HG02973 (cell line): ENCODE measurements around the gene LY6G6C.
"Not testable (repeated sequence)": the region's sequence is repeated elsewhere in the genome, so short reads cannot be mapped to it uniquely, and the experiment has no call there.

Experiments used
- ATAC-seq: cut with Tn5 transposase; IDR thresholded peaks from one replicate; pipeline ENCODE4 v1.9.1; 2021; ENCODE audit warnings: moderate library complexity; ENCODE audit not compliant: unreplicated experiment

The LY6G6C gene

DNA sequence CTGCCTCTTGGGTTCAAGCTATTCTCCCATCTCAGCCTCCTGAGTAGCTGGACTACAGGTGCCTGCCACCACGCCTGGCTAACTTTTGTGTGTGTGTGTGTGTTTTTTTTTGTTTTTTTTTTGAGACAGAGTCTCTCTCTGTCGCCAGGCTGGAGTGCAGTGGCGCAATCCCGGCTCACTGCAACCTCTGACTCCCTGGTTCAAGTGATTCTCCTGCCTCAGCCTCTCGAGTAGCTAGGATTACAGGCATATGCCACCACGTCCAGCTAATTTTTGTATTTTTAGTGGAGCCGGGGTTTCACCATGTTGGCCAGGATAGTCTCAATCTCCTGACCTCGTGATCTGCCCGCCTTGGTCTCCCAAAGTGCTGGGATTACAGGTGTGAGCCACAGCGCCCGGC lies 12.4 kb downstream of the LY6G6C start:
- not testable (repeated sequence) for ATAC-seq

- no peak for ATAC-seq
These were observed 13.3 kb downstream of the LY6G6C start for GRCh38 chr6:31708224-31708623.

DNA sequence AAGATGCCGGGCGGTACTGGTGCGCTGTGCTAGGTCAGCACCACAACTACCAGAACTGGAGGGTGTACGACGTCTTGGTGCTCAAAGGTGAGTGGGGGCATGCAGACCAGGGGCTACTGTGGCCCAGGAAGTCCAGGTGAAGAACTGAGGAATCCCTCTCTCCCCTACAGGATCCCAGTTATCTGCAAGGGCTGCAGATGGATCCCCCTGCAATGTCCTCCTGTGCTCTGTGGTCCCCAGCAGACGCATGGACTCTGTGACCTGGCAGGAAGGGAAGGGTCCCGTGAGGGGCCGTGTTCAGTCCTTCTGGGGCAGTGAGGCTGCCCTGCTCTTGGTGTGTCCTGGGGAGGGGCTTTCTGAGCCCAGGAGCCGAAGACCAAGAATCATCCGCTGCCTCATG lies 13.8 kb downstream of the LY6G6C start:
- no peak for ATAC-seq

- ATAC-seq, result no peak
These were observed 14.9 kb downstream of the LY6G6C start, which contains the start of gene LY6G6F for GRCh38 chr6:31706599-31706998. LY6G6F (plus strand) TSS chr6:31706866; CDS start chr6:31706907, 41 bp downstream.

DNA sequence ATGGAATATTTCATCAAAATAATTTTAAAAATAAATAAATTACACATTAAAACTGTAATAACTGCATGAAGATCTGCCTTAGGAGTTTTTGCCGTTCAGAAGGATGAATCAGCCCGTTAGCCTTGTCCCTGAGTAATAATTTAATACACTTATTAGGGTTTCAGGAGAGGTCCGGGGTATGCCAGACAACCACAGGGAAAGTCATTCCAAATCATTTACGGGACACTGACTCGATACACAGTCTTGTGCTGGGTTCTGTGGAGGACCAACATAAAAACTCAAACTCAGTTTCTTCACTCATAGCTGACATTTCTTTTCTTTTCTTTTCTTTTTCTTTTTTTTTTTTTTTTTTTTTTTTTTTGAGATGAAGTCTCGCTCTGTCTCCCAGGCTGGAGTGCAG lies 15.6 kb downstream of the LY6G6C start:
- ATAC-seq, result no peak

GRCh38 chr6:31702819-31703716 lies 18.5 kb downstream of the LY6G6C start, which contains the start of gene ABHD16A:
ABHD16A (minus strand) TSS chr6:31703324; CDS start chr6:31703281, 43 bp downstream.
- ATAC-seq, result peak; percentile 77

DNA sequence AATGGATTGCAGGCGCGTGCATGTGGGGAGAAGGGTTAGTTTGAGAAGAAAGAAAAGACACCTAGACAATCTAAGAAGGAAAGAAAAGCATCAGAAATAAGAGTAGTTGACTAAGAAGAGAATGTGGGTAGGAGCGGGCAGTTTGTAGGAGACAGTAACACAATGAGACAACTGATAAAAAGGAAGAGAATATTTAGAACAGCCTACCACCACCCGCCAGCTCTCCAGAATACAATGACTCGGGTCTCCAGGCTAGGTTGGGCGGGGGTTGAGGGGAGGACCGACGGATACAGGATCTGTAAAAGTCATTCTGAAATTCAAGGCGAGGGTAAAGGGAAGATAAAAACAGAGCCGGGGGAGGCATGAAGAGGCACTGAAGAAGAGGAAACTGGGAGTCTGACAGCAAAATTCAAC lies 19.1 kb downstream of the LY6G6C start:
- ATAC-seq, result peak; percentile 4

DNA sequence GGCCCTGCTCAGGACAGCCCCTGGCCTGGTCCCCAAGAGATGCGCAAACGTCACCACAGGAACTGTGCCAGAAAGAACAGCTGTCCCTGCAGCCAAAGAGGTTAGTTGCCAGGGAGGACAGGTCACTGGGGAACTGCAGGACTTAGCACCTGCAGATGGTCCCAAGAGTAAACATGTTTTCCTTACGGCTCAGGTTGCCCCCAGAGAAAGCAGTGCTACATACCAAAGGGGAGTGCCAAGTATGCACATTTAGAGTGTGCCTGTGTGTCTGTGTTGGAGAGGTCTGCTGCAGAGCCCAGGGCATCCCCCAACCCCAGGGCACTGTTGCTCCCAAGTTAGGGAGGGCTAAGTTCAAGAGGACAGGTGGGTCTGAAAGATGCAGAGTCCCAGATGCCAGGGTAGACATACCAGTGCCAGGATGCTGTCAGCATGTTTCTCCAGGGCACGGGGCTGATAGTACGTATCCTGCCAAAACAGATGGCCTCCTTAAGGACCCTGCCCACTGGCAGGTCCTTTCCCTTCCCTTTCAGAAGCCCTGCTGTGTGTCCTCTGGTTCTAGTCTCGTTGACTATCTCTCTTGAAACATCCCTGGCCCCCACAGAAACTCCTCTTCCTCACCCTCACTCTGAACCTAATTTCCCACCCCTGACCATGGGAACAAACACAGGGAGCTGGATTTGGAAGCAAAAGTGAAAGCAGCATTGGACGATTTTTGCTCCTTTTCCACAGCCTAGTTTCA lies 19.7 kb downstream of the LY6G6C start:
- ATAC-seq, result no peak

DNA sequence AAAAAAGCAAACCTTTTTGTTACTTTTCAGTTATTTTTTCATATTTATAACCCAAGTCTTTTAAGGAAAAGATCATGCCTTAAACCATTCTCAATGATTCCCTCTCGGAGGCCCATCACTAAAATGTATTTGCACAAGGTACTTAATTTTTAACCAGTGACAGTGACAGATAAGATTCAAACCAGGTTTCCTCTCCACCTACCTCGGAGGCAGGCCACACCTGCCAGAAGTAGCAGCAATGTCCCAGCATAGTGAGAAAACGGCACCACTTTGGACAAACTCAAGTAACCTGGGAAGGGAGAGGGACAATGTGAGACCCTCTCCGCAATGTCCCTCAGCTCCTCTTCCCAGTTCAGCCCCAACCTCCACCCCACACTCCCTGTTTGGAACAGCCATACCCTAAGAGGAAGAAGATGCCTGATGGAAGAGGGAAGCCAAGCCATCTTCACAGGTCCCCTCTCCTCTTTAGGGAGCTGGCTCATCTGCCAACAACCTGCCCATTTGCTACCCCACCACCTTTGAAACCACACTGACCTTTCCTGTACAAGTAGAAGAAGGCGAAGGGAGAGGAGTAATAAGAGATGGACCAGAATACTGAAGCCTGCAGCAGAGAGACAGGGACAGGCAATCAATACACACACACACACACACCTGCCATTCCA lies 20.7 kb downstream of the LY6G6C start:
- no peak for ATAC-seq

- no peak for ATAC-seq
These were observed 24.0 kb downstream of the LY6G6C start for GRCh38 chr6:31697555-31697954.

DNA sequence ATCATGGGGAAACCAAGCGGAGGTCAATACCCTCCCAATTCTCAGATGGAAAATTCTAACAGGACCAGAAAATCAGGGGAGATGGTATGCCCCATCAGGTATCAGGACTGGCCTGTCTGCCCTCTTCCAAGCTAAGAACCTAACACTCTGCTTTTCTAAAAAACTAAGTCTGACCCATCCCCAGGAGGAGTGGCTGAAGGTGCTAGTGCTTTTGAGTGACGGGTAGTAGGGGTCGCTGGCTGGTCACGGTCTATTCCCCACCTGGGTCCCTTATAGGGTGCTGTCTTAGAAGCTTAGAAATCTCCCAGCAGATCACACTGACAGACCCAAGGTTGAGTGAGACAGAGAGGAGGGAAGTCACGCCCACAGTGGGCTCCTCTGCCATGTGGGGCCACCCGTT lies 28.0 kb downstream of the LY6G6C start:
- ATAC-seq, result no peak

DNA sequence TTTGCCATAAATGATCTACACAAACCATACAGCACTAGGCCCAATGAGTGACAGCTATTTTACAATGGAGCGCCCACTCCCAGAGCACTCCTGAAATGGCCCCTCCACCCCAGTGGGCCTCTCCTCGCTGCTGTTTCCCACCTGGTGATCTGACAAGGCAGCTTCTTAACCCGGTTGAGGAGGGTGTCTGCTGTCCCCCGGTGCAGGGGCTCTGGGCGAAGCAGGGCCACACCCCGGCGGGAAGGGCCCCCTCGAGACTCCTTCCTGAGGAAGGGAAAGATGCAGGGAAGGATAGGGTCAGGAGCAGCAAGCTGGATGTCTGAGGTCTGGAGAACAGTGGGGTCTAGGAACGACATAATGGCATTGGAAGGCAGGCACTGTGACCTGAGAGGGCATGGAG lies 28.7 kb downstream of the LY6G6C start:
- ATAC-seq, result no peak

- ATAC-seq, result no peak
These were observed 29.2 kb downstream of the LY6G6C start for GRCh38 chr6:31692353-31692752.

DNA sequence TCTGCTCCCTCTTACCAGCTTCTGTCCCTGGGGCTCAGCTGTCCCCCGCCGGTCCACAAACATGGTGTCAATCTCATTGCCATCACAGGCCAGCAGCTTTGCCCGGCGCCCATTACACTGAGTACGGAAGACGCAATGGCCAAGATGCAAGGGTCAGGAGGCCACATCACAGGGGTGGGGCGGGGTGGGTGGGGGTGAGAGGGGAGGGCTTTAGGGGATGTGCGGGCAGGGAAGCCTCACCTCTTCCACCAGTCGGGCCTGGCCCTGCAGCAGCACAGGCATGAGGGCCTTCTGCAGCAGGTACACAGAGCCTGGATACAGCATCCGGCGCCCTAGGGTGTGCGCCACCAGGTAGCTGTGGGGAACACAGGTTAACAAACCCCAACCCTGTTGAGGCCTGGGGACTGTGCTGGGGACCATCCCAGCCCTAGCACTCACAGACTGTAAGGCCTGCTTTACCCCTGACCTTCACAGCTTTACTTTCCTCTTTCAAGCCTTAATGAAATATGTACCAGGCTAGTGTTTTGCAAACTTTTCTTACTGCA lies 29.9 kb downstream of the LY6G6C start:
- no peak for ATAC-seq

GRCh38 chr6:31691078-31691463 lies 30.5 kb downstream of the LY6G6C start:
- ATAC-seq, result no peak

DNA sequence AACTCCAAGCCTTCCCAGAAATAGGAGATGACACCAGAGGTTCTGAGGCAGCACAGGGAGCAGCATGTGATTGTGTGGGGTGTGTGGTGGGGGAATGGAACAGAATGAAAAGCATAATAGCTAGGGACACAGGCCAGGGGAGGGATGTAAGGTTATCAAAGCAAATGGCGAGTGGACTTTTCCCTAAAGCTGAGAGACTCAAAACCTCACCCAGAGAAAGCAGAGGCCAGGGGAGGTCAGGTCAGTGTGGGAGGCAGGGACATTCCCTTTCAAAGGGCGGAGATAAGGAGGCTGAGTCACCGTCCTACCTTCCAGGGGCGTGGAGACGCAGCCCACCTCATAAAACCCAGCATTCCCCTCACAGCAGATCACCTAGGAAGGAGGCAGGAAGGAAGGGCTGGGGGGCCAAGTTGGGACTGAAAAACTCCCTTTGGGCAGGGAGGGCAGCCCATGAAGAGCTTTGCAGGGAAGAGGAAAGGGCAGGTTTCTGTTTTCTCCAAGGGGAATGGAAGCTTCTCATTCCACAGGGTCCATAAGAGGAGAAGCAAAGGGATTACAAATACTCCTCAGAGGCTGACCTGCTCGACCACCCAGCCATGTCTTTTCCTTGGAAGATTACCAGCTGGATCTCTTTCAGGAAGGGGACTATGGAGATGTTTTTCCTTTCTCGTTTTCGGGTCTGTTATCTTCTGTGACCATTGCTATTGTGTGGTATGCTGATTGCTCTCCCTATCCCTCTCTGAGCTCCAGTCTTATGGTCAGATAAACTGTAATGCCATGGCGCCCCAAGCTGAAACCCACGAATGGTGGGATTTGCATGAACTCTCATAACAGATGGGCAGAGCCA lies 31.1 kb downstream of the LY6G6C start:
- ATAC-seq, result no peak

DNA sequence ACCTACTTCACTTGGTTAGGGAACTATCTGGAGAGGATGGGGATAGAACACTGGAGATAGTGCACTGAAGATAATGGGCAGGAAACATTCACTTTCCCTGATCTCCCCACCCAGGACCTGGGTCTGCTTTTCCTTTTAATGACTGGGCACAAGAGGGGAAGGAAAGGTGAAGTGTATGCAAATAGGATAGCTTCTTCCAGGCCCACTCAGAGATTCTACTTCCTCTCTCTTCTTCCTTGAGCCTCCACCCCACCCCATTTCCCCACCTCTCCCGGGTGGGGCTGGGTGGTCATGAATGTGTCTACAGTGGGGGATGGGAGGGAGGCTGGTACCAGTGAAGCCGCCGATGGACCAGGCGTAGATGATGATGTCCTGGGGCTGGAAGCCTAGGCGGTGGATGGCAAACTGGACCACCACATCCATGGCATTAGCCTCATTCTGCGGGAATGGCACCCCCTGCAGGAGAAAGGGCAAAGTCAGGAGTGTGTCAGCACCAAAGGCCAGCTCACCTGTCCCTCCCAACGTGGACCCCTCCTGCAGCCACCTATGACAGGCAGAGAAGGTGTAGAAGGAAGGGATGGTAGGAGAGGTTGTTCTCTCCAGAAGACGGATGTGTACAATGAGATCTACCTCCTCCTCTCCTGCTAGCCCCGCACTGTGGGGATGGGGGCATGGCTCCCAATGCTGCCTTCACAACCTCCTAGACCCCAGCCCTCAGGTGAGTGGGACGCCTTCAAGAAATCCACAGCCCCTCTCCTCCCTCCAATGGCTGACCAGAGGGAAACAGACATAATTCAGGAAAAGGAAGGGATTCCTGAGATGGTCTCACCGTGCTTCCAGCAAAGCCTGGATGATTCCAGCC lies 32.1 kb downstream of the LY6G6C start:
- ATAC-seq, result no peak

DNA sequence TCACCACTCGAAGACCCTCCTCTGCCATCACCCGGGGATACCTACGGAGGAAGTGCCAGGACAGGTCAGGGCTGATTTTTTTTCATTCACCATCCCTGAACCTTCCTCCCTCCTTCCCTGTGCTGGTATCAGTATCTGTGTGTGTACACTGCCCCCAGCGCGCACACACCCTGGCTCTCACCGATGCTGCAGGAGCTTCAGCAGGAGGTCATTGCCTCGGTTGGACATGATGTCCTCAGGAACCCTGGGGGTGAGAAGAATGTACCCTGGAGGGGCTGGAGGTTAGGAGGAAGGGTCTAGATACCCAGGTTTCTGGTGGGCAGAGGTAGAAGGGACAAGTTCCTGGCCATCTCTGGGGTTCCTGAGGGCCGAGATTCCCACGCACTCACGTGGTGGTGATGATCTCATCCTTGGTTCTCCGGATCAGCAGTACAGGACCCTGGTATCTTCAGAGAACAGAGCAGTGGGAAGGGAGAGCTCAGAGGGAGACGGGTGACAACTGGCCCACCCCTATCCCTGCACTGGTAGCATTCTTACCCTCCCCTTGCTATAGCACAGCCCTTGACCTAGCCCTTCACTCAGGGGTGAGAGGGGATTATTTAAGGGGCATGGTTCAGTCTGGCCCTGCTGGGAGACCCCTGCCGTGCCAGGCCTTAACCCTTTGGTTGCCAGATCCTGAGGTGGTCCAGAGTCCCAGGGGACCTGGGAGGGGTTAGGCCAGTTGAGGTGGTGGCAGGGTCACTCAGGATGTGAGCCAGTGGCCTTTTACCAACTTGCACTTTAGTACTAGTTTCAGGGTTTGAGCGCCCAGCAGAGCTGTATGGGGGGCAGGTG lies 33.5 kb downstream of the LY6G6C start:
- no peak for ATAC-seq
